ENCODE data around the gene L3MBTL1. TPM values are rescaled to one million over a fixed set of nuclear protein-coding genes. Genes with fewer than 3 reads are reported as not detected.

Gene L3MBTL1
- total RNA-seq (2014; rRNA removed; shearing (Covaris generic)) = 6.3 and 9.9 TPM in 2 replicates
- 42.9 and 43.9 TPM in 2 replicates for polyA plus RNA-seq (2014; cell fraction: nucleus; rRNA removed)

GRCh38 chr20:43507150-43508080 is at the start of gene L3MBTL1:
TSS of gene L3MBTL1 (plus strand) at chr20:43507697. CDS start at chr20:43513504, 5,807 bp downstream.
- DNase-seq (ENCODE audit: extremely low read depth, low read depth) = peak; percentile 46

- DNase-seq (ENCODE audit: extremely low read depth, low read depth) = no peak
Observed at GRCh38 chr20:43458422-43458924, 49.0 kb upstream of the L3MBTL1 start.

- no peak for DNase-seq (ENCODE audit: extremely low read depth, low read depth)
Observed at GRCh38 chr20:43459022-43459942, 48.2 kb upstream of the L3MBTL1 start.

- DNase-seq (ENCODE audit: extremely low read depth, low read depth) = no peak
Observed at GRCh38 chr20:43460172-43460829, 47.2 kb upstream of the L3MBTL1 start.

GRCh38 chr20:43460830-43461200 is 46.7 kb upstream of the L3MBTL1 start:
- DNase-seq (ENCODE audit: extremely low read depth, low read depth) = no peak

GRCh38 chr20:43461894-43462659 is 45.4 kb upstream of the L3MBTL1 start:
- DNase-seq (ENCODE audit: extremely low read depth, low read depth) = no peak

- no peak for DNase-seq (ENCODE audit: extremely low read depth, low read depth)
Observed at GRCh38 chr20:43462660-43463526, 44.6 kb upstream of the L3MBTL1 start.

GRCh38 chr20:43463527-43464218 is 43.8 kb upstream of the L3MBTL1 start:
- DNase-seq (ENCODE audit: extremely low read depth, low read depth) = no peak

- no peak for DNase-seq (ENCODE audit: extremely low read depth, low read depth)
Observed at GRCh38 chr20:43464219-43464790, 43.2 kb upstream of the L3MBTL1 start.

GRCh38 chr20:43465625-43465943 is 41.9 kb upstream of the L3MBTL1 start:
- DNase-seq (ENCODE audit: extremely low read depth, low read depth) = no peak

- no peak for DNase-seq (ENCODE audit: extremely low read depth, low read depth)
Observed at GRCh38 chr20:43467589-43467988, 39.9 kb upstream of the L3MBTL1 start.

- DNase-seq (ENCODE audit: extremely low read depth, low read depth) = no peak
Observed at GRCh38 chr20:43472671-43473380, 34.7 kb upstream of the L3MBTL1 start.

- DNase-seq (ENCODE audit: extremely low read depth, low read depth) = no peak
Observed at GRCh38 chr20:43473381-43473704, 34.2 kb upstream of the L3MBTL1 start.

- no peak for DNase-seq (ENCODE audit: extremely low read depth, low read depth)
Observed at GRCh38 chr20:43477193-43477592, 30.3 kb upstream of the L3MBTL1 start.

- DNase-seq (ENCODE audit: extremely low read depth, low read depth) = no peak
Observed at GRCh38 chr20:43477619-43478018, 29.9 kb upstream of the L3MBTL1 start.

GRCh38 chr20:43490038-43490437 is 17.5 kb upstream of the L3MBTL1 start:
- no peak for DNase-seq (ENCODE audit: extremely low read depth, low read depth)

- no peak for DNase-seq (ENCODE audit: extremely low read depth, low read depth)
Observed at GRCh38 chr20:43492101-43492500, 15.4 kb upstream of the L3MBTL1 start.
